HG02852 (cell line): ENCODE data around the gene BCAR3.

Source experiments
- ATAC-seq: cut with Tn5 transposase; IDR thresholded peaks from one replicate; pipeline ENCODE4 v1.9.1; 2021; ENCODE audit warnings: mild to moderate bottlenecking, moderate library complexity; ENCODE audit not compliant: unreplicated experiment

BCAR3 gene

DNA sequence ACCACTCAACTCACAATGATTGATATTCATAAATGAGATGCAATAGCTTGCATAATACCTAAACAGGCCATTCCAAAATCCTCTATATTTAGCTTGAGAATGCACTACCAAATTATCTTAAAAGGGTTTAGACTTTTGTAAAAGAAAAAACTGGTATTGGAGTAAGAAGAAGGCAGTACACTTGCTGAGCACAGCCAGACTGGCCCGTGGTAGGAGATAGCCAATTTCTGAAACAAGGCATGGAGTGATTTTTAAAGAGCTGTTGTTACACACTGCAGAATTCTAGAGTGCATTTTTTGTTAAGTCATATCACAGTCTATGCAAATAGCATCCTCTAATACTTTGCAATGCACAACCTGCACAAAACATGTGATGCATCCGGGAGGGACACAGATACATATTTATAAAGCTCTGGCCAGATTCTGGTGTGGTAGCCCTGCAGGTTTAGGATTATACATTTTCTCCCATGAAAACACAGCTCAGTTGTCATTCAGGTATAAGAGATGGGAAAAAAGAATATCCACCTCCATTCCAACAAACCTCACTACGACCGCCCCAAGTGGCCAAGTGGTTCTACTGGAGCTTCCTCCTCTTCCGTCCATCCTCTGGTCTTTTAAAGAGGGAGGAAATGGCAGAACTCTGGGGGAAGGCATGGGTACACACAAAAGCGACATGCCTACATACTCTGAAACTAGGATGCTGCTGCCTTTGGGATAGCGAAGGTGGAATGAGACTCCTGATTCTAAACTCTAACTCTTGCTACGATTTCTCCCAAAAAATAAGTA is 40.8 kb downstream of the BCAR3 start:
- no peak for ATAC-seq

DNA sequence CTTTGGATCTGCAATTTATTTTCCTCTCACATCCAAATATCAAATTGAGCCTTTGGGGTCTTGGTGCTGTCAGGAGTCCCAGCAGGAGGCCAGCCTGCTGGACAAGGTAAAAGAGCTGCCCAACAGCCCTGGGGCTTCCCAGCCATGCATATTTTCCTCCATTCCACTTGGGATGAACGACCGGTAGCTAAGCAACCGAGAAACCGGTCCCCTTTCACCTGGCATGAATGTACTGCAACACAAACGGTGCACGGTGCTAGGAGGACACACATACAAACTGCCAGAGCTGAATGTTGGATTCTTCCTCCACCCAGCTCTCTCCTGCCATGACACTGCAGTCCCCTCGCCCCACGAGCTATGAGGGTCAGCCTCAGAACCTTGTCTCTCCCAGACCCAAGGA is 42.7 kb downstream of the BCAR3 start:
- no peak for ATAC-seq

DNA sequence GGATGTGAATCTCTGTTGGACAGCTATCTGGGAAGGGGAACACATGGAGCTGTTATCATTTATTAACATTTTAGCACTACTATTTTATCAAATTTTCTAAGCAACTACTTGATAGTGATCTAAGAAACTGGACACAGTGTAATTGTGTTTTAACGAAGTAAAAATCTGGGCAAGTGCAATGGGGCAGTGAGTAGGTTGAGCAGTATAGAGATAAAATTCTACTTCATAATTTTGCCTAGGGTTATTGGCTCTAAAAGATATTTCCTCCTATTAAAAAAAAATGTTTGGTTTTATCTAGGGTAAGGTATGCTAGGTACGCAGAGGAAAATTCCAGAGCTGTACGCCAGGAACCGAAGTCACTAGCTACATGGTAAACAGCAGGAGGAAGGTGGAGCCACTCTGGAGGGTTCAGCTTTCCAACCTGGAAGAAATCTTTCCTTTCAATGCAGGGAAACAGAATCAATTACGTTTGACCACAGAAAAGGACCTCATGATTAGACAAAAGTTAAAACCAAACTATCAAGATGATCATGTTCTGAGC is 43.3 kb downstream of the BCAR3 start:
- no peak for ATAC-seq

DNA sequence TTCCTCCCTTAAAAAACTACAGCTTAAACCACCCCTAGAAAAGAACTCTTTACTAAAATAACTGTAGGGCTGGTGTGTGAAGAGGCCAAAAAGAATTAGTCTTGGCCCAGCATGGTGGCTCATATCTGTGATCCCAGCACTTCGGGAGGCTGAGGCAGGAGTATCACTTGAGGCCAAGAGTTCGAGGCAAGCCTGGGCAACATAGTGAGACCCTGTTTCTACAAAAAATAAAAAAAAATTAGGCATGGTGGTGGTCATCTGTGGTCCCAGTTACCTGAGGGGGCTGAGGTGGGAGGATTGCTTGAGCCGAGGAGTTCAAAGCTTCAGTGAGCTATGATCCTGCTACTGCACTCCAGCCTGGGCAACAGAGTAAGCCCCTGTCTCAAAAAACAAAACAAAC is 44.9 kb downstream of the BCAR3 start:
- ATAC-seq: no peak

DNA sequence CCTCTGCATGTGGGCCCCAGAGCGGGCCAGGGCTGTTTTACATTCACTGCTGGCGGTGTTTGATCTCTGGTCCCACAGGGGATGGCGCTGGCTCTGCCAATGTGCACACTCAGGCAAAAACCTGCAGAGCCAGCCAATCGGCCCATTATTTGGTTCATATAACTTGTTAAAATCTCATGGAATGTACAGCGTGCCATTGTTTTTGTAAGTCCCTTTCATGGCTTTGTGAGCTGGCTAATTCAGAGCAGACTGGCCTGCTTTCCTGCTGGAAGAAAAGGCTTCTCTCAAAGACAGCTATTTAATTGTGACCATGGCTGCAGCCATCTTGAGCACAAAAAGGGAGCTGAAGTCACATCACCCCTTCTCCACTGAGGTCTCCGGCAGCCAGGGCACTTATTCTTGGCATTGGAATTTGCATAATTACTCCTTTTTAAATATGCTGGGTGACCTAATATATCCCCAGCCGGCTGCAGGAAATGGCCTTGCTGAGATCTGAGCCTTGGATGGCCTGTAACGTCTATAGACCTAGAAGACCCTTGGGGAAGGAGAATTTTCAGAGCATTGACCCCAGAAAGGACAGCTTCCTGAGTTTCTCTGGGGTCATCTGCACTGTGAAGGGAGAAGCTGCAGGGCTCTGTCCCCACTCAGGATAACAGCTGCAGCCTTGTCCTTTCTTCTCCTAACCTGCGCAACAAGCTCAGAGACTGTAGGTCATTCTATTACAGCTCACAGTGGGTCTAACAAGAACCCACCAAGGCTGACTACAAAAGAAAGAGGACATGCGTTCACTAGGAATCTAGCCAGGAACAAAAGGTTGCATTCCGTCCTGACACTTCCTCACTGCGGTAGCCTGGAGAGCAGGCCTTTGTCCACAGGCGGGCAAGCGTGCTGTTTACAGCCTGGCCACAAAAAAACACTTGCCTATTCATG is 45.8 kb downstream of the BCAR3 start:
- no peak for ATAC-seq

DNA sequence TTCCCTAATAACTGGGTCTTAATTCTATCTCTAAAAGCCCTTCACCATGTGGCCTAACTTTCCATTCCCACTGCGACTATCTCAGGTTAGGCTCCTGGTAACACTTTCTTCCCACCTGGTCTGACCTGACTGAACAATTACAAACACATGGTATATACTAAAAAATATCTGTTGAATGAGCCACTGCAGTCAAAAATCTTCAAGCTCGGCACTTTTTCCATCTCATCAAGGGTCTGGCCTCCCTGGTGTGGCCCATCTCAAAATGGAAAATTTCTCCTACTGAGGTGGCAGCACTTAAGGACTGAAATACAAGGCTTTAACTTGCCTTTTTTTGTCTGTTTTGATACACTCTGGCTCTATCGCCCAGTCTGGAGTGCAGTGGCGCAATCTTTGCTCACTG is 48.3 kb downstream of the BCAR3 start:
- no peak for ATAC-seq

DNA sequence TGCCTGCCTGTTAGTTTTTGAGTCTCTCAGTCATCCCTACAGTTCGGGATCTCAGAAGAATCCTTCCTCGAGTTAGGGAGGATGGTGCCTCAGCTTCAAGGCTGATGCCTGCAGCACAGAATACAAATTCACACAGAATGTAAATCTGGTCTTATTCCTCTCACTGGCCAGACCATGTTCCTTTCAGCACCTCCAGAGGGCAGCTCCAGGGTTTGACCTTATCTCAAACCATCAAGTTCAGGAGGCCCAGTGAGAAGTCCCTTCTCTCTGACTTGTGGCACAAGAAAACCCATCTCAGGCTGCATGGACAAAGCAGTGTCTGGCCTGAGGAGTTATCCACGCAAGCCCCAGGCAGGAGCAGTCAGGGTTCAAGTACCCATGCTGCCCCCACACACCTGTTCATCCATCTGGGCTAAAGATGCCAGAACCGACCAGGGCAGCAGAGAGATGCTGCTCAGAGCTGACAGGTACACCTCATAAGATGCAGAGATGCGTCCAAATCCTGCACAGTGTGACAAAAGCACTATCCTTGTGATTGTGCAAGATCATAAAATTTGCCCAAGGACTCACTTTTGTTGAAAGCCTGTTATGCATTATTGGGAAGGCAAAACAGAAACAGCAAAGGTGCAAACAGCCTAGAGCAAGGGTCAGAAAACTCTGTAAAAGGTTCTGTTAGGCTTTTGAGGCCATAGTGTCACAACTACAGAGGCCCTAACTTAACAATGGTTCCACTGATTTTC is 49.8 kb downstream of the BCAR3 start:
- no peak for ATAC-seq

DNA sequence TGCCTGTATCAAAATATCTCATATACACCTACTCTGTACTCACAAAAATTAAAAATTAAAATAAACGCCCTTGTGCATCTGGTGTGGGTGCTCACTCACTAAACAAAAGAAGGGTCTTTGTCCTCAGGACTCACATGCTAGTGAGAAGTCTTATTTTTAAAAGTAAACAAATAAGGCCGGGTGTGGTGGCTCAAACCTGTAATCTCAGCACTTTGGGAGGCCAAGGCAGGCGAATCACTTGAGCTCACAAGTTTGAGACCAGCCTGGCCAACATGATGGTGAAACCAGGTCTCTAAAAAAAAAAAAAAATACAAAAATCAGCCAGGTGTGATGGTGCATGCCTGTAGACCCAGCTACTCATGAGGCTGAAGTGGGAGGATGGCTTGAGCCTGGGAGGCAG is 51.5 kb downstream of the BCAR3 start:
- ATAC-seq: no peak

DNA sequence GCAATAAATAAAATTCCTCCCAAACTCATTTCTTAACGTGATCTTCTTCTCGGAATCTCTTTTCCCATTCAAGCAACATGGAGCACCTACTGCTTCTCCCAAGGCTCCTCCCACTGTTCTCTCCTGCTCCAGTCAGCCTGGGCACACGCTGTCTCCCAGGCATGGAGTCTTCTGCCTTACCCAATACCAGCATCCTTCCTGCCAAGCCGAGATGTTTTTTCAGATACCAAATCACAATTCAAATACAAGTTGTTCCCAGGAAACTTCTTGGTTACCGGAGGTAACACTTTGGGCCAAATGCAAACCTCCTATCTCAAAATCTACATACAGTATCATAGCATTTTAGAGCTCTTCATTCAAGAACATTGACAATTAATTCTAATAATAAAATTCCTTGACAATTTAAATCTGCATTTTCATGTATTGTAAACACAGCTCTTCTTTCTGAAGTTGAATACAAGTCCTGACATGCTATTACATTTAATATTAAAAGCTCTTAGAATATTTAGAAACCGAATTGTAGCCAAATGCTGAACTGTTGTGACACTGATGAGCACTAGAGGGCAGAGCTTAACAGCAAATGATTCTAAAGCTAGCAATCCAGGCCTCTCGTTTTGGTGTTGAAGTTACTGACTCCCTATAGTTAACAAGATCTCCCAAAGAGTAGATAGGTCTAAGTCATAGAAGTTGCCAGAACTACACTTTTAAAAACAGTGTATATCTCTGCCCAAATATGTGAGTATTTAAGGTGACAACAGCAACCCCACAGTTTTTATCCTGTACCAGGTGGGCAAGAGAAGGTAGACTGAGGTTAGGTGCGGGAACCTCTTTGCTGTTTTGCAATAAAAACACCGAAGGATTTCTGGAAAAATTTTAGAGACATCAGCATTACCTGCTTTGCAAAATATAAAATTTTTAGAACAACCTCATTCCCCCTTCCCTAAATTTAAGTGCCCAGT is 52.3 kb downstream of the BCAR3 start:
- peak; percentile 60 for ATAC-seq

DNA sequence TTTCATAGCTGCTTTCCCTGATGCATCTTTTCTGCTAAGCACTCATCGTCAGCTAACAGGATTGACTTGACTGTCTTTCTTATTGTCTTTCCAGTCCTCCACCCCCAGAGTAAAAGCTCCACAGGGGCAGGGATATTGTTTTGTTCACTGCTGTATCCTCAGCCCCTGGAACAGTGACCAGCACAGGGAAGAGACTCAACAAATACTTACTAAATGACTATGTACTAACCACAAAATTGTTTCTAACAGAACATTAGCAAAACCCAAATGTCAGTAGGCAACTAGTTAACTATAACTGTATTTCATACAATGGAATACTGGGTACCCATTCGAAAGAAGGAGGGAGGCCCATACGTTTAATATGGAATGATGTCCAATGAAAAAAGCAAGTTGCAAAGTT is 53.0 kb downstream of the BCAR3 start:
- no peak for ATAC-seq

DNA sequence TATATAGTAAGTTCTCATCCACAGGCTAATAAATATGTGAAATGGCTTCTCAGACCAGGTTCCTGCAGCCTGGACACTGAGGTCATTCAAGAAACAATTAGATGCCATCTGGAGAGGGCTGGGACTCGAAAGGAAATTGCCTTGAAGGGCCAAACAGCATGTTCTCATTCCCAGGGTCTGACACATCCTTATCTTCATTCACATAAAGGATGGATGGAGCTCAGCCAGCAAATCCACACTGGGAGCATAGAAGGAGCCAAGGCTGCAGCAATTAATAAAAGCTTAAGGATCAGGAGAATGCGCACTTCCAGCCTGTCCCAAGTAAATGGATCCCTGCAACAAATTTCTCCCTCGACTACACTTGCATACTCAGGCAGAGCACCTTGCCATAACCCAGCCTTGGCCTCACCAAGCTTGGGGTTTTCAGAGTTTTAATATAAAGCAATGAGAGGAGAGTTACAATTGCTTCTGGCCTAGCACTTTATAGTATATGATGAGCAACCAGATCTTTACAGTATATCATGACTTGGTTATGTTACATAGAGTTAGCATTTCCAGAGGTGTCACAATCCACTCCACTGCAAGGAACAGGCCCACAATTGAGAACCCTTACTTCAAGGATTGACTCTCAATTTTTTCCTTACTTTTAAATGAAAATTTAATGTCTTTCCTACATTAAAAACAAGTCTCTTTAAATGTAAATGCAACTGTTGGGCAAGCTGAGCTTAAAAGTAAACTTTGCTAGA is 55.9 kb downstream of the BCAR3 start:
- ATAC-seq: no peak

DNA sequence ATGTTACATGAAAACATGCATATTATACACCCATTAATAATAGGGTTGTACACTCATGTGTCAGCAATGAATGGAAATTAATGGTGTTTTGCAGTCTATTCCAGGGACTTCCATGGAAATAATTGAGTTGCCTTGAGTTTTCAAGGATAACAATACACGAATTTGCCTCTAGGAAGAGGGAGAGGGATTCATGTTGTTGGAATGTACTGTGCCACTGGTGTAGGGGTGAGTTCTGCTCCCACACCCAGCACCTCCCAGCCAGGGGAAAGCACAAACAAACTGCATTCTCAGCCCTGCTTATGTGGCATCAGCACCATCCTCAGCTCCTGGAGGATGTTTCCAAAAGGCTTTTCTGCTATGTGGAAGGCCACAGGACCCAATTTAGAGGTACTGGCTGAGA is 57.8 kb downstream of the BCAR3 start:
- no peak for ATAC-seq

DNA sequence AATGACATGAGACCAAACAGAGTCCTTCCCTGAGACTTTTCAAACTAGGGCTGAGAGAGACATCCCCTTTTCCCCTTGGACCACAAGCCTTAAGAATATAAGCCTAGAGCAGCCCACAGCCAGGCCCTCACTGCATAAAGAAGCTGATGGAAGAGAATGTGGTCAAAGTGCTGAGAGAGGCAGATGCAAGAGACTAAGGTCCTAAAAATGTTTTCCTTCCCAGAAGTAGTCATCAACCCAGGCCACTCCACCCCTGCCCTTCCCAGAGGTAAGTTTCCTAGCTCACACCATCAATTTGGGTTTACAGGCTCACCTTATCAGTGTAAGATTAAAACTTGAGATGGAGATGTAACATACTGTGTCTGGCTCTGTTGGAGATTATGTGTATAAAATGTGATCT is 58.2 kb downstream of the BCAR3 start:
- no peak for ATAC-seq

DNA sequence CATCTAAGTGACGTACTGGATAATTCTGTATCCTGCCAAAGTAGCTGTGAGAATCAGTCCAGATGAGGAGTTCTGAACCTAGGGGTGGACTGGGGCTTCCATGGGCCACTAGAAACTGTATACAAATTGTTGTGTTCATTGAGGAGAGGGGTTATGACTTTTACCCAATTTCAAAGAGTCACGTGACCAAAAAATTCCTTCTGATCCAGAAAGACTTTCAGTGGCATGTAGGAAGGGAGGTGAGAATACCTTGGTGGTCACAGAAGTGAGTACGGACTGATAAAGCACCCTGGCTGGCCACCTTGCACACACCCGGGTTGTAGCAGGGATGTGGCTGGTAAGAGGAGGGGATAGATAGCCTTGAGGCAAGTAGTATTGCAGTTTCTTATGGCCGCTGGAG is 60.4 kb downstream of the BCAR3 start:
- ATAC-seq: no peak

DNA sequence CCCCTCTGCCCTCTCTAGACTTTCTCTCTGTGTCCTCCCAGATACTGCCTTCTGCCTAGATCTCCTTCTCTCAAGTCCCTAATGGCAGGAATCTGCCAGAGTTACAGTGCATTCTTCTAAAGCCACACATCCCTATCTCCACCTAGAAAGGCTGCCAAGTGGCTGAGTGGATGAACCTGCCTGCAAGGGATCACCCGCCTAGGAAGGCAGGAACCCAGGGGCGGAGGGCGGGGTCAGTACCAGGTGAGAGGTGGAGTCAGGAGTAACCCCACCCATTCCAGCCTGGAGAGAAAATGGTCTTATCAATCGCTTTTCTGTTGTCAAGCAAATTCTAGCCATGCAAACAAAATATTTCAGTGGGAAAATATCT is 60.8 kb downstream of the BCAR3 start:
- ATAC-seq: no peak

DNA sequence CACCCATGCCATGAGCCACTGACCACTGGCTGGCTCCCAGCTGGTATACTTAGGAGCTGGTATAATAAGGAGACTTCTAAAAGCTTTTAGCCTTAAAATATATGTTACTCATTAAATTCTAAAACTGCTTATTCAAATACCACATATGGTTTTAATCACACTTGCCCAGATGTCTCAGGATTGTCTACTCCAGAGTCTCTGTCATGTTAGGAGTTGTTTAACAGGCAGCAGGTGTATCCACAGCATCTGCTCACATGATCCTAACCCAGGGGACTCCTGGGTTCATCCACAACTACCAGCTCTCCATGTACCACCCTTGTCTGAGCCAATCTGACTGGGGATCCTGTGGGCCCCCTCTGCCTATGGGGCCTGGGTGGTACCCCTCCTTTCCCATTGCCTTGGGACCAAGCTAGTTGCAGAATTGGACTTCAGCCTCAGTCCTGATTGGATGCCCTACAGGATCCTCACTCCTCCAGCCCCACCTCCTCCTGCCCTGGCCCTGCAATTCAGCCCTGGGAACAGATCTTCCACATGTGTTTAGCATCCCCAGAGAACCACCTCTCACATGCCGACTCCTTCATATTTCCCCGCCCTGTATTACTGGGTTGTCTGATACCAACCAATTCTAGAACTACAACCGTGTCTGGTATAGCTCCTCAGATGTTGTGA is 61.3 kb downstream of the BCAR3 start:
- no peak for ATAC-seq

DNA sequence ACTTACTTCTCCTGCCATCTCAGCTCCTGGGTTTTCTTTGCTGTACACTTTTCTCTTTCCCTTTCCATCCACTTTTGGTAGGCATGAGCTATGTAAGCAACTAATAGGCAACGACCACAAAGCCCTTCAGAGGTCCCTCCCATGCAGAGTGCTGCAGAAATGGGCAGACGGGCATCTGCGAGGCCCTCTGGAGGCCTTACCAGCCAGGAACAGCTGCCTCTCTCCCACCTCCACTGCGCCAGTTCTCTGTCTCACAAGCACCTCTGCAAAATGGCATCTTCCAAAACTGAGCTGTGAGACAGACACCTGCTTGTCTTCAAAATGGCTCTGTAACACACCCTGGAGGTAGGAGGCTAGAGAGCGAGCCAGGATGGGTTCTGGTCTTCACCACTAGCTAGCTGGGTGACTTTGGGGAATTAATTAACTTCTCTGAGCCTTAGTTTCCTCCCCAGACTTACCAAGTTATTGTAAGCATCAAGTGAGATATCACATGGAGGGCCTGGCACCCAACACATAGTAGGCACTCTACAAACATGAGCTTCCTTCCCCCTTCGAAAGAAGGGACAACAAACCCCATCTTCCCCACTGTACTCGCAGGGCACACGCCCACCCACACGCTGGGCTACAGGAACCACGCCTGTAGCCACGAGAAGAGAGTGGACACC is 62.0 kb downstream of the BCAR3 start:
- ATAC-seq: no peak
